Skin of body (tissue), 1 donor: ENCODE data around the gene ZNF691. TPM values are rescaled to one million over a fixed set of nuclear protein-coding genes. Genes with fewer than 3 reads are reported as not detected.

Source experiments
- total RNA-seq: library from RNA; depleted of rRNA; stranded (reverse); fragments of >200 nt; gene quantifications from one replicate; pipeline ENCODE4 v1.2.3, GENCODE V29; 2014

ZNF691 gene
- total RNA-seq, 1 donor from 2014 or later: 7.7 TPM

Other genes with a start within 250 kb of the ZNF691 start
- gene PPIH, start 188.2 kb upstream of the ZNF691 start, total RNA-seq: 22.1 TPM
- gene YBX1, start 164.2 kb upstream of the ZNF691 start, total RNA-seq: 297 TPM
- gene CLDN19, start 106.4 kb upstream of the ZNF691 start, total RNA-seq: 2.7 TPM
- gene P3H1, start 79.6 kb upstream of the ZNF691 start, total RNA-seq: 74.8 TPM
- 5.2 TPM for gene C1orf50, start 79.4 kb upstream of the ZNF691 start, total RNA-seq
- 0.10 TPM for gene TMEM269, start 61.6 kb upstream of the ZNF691 start, total RNA-seq
- 10.9 TPM for gene ERMAP, start 29.5 kb upstream of the ZNF691 start, total RNA-seq
- gene SVBP, start 29.2 kb upstream of the ZNF691 start, total RNA-seq: 23.7 TPM
- 76.7 TPM for gene SLC2A1, start 112.3 kb downstream of the ZNF691 start, total RNA-seq